GM23338 (cell line): ENCODE results near the gene GABRE. TPM values are rescaled to one million over a fixed set of nuclear protein-coding genes. Genes with fewer than 3 reads are reported as not detected.

Source experiments
- CREB1 ChIP-seq: fragments of 250-450 bp; sonication (Bioruptor Pico); IDR thresholded peaks from 2 replicates; pipeline ENCODE4 v1.5.0; 2020; ENCODE audit warnings: low read depth, mild to moderate bottlenecking, moderate library complexity
- EZH2 ChIP-seq: fragments of 200-600 bp; sonication (generic); IDR thresholded peaks from one replicate; pipeline ENCODE4 v1.8.0; 2017; ENCODE audit warnings: antibody characterized with exemption, mild to moderate bottlenecking, low read depth; ENCODE audit not compliant: unreplicated experiment
- EZH2phosphoT487 ChIP-seq: fragments of 200-600 bp; sonication (generic); IDR thresholded peaks from one replicate; pipeline ENCODE4 v1.8.1; 2018; ENCODE audit warnings: antibody characterized with exemption; ENCODE audit not compliant: unreplicated experiment
- JUNB ChIP-seq: IDR thresholded peaks from one replicate; pipeline ENCODE4 v1.6.1; 2016; ENCODE audit warnings: antibody characterized with exemption; ENCODE audit not compliant: unreplicated experiment
- NANOG ChIP-seq: IDR thresholded peaks from 2 replicates; pipeline ENCODE4 v1.6.1; 2016; ENCODE audit warnings: antibody characterized with exemption, borderline replicate concordance
- polyA plus RNA-seq: library from polyadenylated mRNA; unstranded; fragments of >200 nt; fragmentation: Nextera tagmentation; extraction: Ambion mirVana; gene quantifications from 2 replicates; pipeline ENCODE4 v1.2.1, GENCODE V29; 2016
- total RNA-seq: library from RNA; depleted of rRNA; stranded (reverse); fragments of >200 nt; shearing (Covaris generic); gene quantifications from 2 replicates; pipeline ENCODE4 v1.2.3, GENCODE V29; 2014
- TF ChIP-seq, protein P1 (sequence below): fragments of 250-450 bp; sonication (Bioruptor Pico); IDR thresholded peaks from 2 replicates; pipeline ENCODE4 v1.5.0; 2020; ENCODE audit warnings: mild to moderate bottlenecking, moderate library complexity
- TF ChIP-seq, protein P2 (sequence below), 2 experiments: fragments of 200-600 bp in 1 of 2; sonication (generic) in 1 of 2; conservative IDR thresholded peaks; 2 replicates each; pipeline versions ENCODE4 v1.5.1 to v1.6.1; 2016 to 2017; ENCODE audit warnings: antibody characterized with exemption in 2 of 2, low read depth in 2 of 2, mild to moderate bottlenecking in 2 of 2, moderate library complexity in 1 of 2
- TF ChIP-seq, protein P3 (sequence below): IDR thresholded peaks from 2 replicates; pipeline ENCODE4 v1.6.1; 2016; ENCODE audit warnings: antibody characterized with exemption

GABRE gene
- total and polyA plus RNA-seq, 2 experiments from 2014 or later, result 4.9 to 8.3 TPM

DNA sequence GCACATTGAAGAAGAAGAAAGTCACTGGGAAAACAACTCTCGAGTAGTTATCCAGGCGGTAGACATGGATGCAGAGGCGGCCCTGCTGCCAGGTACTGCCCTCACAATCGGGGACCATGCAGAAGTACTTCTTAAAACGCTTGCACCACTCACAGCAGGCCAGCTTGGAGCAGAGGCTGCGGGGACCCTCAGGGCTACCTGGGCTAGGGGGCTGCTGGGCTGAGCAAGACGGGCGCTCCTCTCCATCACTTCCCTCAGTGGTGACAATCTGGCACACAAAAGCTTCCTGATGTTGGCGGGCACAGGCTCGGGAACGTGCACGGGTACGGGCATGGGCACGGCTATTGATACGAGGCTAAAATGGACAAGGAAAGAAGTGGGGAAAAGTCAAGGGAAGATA, 19.7 kb downstream of the GABRE start (continued):
- TF ChIP-seq, protein P1, sequence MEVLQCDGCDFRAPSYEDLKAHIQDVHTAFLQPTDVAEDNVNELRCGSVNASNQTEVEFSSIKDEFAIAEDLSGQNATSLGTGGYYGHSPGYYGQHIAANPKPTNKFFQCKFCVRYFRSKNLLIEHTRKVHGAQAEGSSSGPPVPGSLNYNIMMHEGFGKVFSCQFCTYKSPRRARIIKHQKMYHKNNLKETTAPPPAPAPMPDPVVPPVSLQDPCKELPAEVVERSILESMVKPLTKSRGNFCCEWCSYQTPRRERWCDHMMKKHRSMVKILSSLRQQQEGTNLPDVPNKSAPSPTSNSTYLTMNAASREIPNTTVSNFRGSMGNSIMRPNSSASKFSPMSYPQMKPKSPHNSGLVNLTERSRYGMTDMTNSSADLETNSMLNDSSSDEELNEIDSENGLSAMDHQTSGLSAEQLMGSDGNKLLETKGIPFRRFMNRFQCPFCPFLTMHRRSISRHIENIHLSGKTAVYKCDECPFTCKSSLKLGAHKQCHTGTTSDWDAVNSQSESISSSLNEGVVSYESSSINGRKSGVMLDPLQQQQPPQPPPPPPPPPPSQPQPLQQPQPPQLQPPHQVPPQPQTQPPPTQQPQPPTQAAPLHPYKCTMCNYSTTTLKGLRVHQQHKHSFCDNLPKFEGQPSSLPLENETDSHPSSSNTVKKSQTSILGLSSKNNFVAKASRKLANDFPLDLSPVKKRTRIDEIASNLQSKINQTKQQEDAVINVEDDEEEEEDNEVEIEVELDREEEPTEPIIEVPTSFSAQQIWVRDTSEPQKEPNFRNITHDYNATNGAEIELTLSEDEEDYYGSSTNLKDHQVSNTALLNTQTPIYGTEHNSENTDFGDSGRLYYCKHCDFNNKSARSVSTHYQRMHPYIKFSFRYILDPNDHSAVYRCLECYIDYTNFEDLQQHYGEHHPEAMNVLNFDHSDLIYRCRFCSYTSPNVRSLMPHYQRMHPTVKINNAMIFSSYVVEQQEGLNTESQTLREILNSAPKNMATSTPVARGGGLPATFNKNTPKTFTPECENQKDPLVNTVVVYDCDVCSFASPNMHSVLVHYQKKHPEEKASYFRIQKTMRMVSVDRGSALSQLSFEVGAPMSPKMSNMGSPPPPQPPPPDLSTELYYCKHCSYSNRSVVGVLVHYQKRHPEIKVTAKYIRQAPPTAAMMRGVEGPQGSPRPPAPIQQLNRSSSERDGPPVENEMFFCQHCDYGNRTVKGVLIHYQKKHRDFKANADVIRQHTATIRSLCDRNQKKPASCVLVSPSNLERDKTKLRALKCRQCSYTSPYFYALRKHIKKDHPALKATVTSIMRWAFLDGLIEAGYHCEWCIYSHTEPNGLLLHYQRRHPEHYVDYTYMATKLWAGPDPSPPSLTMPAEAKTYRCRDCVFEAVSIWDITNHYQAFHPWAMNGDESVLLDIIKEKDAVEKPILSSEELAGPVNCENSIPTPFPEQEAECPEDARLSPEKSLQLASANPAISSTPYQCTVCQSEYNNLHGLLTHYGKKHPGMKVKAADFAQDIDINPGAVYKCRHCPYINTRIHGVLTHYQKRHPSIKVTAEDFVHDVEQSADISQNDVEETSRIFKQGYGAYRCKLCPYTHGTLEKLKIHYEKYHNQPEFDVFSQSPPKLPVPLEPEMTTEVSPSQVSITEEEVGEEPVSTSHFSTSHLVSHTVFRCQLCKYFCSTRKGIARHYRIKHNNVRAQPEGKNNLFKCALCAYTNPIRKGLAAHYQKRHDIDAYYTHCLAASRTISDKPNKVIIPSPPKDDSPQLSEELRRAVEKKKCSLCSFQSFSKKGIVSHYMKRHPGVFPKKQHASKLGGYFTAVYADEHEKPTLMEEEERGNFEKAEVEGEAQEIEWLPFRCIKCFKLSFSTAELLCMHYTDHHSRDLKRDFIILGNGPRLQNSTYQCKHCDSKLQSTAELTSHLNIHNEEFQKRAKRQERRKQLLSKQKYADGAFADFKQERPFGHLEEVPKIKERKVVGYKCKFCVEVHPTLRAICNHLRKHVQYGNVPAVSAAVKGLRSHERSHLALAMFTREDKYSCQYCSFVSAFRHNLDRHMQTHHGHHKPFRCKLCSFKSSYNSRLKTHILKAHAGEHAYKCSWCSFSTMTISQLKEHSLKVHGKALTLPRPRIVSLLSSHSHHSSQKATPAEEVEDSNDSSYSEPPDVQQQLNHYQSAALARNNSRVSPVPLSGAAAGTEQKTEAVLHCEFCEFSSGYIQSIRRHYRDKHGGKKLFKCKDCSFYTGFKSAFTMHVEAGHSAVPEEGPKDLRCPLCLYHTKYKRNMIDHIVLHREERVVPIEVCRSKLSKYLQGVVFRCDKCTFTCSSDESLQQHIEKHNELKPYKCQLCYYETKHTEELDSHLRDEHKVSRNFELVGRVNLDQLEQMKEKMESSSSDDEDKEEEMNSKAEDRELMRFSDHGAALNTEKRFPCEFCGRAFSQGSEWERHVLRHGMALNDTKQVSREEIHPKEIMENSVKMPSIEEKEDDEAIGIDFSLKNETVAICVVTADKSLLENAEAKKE, result no peak
- TF ChIP-seq, protein P2, sequence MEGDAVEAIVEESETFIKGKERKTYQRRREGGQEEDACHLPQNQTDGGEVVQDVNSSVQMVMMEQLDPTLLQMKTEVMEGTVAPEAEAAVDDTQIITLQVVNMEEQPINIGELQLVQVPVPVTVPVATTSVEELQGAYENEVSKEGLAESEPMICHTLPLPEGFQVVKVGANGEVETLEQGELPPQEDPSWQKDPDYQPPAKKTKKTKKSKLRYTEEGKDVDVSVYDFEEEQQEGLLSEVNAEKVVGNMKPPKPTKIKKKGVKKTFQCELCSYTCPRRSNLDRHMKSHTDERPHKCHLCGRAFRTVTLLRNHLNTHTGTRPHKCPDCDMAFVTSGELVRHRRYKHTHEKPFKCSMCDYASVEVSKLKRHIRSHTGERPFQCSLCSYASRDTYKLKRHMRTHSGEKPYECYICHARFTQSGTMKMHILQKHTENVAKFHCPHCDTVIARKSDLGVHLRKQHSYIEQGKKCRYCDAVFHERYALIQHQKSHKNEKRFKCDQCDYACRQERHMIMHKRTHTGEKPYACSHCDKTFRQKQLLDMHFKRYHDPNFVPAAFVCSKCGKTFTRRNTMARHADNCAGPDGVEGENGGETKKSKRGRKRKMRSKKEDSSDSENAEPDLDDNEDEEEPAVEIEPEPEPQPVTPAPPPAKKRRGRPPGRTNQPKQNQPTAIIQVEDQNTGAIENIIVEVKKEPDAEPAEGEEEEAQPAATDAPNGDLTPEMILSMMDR (conservative IDR thresholded peaks at IDR 0.05; ENCODE audit: low read depth in 2 of 2), result no peak
- TF ChIP-seq JUNB, result no peak
- no peak for TF ChIP-seq EZH2
- TF ChIP-seq CREB1 (CRISPR knock-in tag), result no peak
- no peak for TF ChIP-seq EZH2phosphoT487
- TF ChIP-seq, protein P3, sequence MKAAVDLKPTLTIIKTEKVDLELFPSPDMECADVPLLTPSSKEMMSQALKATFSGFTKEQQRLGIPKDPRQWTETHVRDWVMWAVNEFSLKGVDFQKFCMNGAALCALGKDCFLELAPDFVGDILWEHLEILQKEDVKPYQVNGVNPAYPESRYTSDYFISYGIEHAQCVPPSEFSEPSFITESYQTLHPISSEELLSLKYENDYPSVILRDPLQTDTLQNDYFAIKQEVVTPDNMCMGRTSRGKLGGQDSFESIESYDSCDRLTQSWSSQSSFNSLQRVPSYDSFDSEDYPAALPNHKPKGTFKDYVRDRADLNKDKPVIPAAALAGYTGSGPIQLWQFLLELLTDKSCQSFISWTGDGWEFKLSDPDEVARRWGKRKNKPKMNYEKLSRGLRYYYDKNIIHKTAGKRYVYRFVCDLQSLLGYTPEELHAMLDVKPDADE, result no peak
- no peak for TF ChIP-seq NANOG
